GM12891 (cell line): ENCODE data around the gene AHDC1.

Source experiments
- POLR2A ChIP-seq: IDR thresholded peaks from 2 replicates; pipeline ENCODE4 v1.6.1; 2011; ENCODE audit warnings: low read depth, low read length, control low read depth
- POLR2AphosphoS5 ChIP-seq: IDR thresholded peaks from 2 replicates; pipeline ENCODE4 v1.6.1; 2011; ENCODE audit warnings: low read depth, low read length, control low read depth

GRCh38 chr1:27635396-27636142, 31.6 kb upstream of the AHDC1 start:
- TF ChIP-seq POLR2AphosphoS5, result no peak
- no peak for TF ChIP-seq POLR2A
